ENCODE results near the gene CPTP.

Gene CPTP

DNA sequence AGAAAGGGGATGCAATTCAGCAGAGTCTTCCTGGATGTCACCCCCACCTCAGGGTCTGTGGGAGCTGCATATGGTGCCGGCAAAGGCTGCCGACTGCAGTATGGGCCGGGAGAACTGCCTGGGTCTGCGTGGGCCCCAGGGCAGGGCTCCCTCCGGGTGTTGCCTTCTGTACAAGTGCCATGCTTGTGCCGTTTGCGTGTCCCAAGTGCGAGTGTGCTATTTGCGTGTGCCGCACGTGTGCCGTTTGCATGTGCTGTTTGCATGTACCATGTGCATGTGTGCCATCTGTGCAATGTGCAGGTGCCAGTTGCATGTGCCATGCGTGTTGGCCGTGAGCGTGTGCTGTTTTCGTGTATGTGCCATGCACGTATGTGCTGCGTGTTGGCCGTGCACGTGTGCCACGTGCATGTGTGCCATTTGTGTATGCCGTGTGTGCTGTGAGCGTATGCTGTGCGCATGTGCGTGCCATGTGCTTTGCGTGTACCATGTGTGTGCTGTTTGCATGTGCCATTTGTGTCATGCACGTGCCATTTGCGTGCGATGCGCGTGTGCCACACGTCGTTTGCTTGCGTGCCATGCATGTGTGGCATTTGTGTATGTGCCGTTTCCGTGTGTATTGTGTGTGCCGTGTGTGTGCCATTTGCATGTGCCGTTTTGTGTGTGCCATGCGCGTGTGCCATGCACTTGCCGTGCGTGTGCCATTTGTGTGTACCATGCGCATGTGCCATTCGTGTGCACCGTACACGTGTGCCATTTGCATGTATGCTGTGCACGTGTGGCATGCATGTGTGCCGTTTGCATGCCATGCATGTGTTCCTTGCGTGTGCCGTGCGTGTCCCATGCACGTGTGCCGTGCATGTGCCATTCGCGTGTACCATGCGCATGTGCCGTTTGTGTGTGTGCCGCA is 5.0 kb downstream of the CPTP start:
- Histone ChIP-seq H3K27me3 (ENCODE audit: control insufficient read depth, insufficient read depth, low read length) (no peaks in the 10 kb centered on the region), H3K9me3 (ENCODE audit: control insufficient read depth, insufficient read depth, low read length) (no peaks in the 10 kb centered on the region), H3K36me3 (ENCODE audit: control insufficient read depth, insufficient read depth, low read length) (peaks cover 3% of the 10 kb centered on the region; the same call in 1 of the 2 replicates), H3K4me1 (ENCODE audit: control insufficient read depth, insufficient read depth, low read length) (peaks cover 4% of the 10 kb centered on the region; the same call in 1 of the 2 replicates), H3K4me3 (ENCODE audit: low read length) (no peak overlapping the region), H3K27ac (ENCODE audit: low read length) (no peak overlapping the region)
- no peak for DNase-seq (ENCODE audit: low read depth, low spot score)
- no CpG with 5 or more reads among the region's 58 CpGs for WGBS (ENCODE audit: insufficient coverage, insufficient read length)

DNA sequence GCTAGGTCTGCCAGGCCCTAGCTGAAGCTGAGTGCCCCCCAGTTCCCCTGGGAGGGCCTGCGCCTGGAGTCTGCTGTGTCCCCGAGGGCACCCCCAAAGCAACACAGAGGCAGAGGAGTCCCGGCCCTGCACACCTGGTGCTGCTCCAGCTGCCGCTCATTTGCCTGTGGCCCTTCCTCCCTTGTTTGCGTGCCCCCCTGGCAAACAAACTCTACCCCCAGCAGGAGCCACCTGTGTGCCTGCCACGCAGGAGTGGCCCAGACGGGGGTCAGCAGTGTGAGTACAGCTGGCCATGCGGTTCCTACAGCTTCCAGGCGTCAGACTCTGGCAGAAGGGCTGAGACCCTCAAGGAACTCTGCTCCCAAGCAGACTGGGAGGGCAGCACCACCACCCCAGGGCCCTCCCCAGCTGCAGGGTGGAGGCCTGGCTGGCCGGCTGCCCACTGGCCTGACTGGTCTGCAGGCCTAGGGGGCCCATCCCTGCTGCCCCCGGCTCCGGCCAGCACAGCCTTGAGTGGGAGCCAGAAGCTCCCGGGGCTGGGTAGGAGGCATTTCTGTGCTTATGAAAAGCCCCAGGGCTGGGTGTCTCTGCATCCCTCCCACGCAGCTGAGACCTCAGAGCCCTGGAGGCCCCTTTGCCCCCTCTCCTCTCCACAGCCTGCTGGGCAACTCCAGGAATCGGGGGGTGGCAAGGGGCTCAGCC is 5.9 kb downstream of the CPTP start:
- Histone ChIP-seq H3K36me3 (ENCODE audit: control insufficient read depth, insufficient read depth, low read length) (peaks cover 5% of the 10 kb centered on the region; the same call in 1 of the 2 replicates), H3K27ac (ENCODE audit: low read length) (no peak overlapping the region), H3K27me3 (ENCODE audit: control insufficient read depth, insufficient read depth, low read length) (no peaks in the 10 kb centered on the region), H3K9me3 (ENCODE audit: control insufficient read depth, insufficient read depth, low read length) (no peaks in the 10 kb centered on the region), H3K4me1 (ENCODE audit: control insufficient read depth, insufficient read depth, low read length) (peaks cover 2% of the 10 kb centered on the region; the same call in 1 of the 2 replicates), H3K4me3 (ENCODE audit: low read length) (no peak overlapping the region)
- no peak for DNase-seq (ENCODE audit: low read depth, low spot score)
- WGBS (ENCODE audit: insufficient coverage, insufficient read length), result no CpG with 5 or more reads among the region's 15 CpGs

DNA sequence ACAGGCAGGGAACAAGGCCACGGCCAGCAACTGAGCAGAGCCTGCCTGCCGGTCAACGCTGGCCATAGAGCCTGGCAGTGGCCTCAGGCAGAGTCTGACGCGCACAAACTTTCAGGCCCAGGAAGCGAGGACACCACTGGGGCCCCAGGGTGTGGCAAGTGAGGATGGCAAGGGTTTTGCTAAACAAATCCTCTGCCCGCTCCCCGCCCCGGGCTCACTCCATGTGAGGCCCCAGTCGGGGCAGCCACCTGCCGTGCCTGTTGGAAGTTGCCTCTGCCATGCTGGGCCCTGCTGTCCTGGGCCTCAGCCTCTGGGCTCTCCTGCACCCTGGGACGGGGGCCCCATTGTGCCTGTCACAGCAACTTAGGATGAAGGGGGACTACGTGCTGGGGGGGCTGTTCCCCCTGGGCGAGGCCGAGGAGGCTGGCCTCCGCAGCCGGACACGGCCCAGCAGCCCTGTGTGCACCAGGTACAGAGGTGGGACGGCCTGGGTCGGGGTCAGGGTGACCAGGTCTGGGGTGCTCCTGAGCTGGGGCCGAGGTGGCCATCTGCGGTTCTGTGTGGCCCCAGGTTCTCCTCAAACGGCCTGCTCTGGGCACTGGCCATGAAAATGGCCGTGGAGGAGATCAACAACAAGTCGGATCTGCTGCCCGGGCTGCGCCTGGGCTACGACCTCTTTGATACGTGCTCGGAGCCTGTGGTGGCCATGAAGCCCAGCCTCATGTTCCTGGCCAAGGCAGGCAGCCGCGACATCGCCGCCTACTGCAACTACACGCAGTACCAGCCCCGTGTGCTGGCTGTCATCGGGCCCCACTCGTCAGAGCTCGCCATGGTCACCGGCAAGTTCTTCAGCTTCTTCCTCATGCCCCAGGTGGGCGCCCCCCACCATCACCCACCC is 6.7 kb downstream of the CPTP start, which contains the start of gene TAS1R3:
TAS1R3 (plus strand) TSS at position 213 of the 898 bp plus-strand sequence; CDS start at position 279, 66 bp downstream.
- H3K36me3 ChIP-seq (ENCODE audit: control insufficient read depth, insufficient read depth, low read length), result peaks cover 9% of the 10 kb centered on the region; the same call in 1 of the 2 replicates
- no peak within 1 kb of the TSS for H3K4me3 ChIP-seq (ENCODE audit: low read length)
- no peaks in the 10 kb centered on the region for H3K27me3 ChIP-seq (ENCODE audit: control insufficient read depth, insufficient read depth, low read length)
- H3K4me1 ChIP-seq (ENCODE audit: control insufficient read depth, insufficient read depth, low read length), result peaks cover 2% of the 10 kb centered on the region; the same call in 1 of the 2 replicates
- no peaks in the 10 kb centered on the region for H3K9me3 ChIP-seq (ENCODE audit: control insufficient read depth, insufficient read depth, low read length)
- H3K27ac ChIP-seq (ENCODE audit: low read length), result no peak within 1 kb of the TSS
- no CpG with 5 or more reads among the region's 41 CpGs for WGBS (ENCODE audit: insufficient coverage, insufficient read length)
- no peak for DNase-seq (ENCODE audit: low read depth, low spot score)

DNA sequence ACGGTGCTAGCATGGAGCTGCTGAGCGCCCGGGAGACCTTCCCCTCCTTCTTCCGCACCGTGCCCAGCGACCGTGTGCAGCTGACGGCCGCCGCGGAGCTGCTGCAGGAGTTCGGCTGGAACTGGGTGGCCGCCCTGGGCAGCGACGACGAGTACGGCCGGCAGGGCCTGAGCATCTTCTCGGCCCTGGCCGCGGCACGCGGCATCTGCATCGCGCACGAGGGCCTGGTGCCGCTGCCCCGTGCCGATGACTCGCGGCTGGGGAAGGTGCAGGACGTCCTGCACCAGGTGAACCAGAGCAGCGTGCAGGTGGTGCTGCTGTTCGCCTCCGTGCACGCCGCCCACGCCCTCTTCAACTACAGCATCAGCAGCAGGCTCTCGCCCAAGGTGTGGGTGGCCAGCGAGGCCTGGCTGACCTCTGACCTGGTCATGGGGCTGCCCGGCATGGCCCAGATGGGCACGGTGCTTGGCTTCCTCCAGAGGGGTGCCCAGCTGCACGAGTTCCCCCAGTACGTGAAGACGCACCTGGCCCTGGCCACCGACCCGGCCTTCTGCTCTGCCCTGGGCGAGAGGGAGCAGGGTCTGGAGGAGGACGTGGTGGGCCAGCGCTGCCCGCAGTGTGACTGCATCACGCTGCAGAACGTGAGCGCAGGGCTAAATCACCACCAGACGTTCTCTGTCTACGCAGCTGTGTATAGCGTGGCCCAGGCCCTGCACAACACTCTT is 7.6 kb downstream of the CPTP start:
- Histone ChIP-seq H3K27me3 (ENCODE audit: control insufficient read depth, insufficient read depth, low read length) (no peaks in the 10 kb centered on the region), H3K27ac (ENCODE audit: low read length) (no peak overlapping the region), H3K9me3 (ENCODE audit: control insufficient read depth, insufficient read depth, low read length) (no peaks in the 10 kb centered on the region), H3K4me3 (ENCODE audit: low read length) (no peak overlapping the region), H3K36me3 (ENCODE audit: control insufficient read depth, insufficient read depth, low read length) (peaks cover 9% of the 10 kb centered on the region; the same call in 1 of the 2 replicates), H3K4me1 (ENCODE audit: control insufficient read depth, insufficient read depth, low read length) (peaks cover 2% of the 10 kb centered on the region; the same call in 1 of the 2 replicates)
- WGBS (ENCODE audit: insufficient coverage, insufficient read length), result no CpG with 5 or more reads among the region's 57 CpGs
- no peak for DNase-seq (ENCODE audit: low read depth, low spot score)

DNA sequence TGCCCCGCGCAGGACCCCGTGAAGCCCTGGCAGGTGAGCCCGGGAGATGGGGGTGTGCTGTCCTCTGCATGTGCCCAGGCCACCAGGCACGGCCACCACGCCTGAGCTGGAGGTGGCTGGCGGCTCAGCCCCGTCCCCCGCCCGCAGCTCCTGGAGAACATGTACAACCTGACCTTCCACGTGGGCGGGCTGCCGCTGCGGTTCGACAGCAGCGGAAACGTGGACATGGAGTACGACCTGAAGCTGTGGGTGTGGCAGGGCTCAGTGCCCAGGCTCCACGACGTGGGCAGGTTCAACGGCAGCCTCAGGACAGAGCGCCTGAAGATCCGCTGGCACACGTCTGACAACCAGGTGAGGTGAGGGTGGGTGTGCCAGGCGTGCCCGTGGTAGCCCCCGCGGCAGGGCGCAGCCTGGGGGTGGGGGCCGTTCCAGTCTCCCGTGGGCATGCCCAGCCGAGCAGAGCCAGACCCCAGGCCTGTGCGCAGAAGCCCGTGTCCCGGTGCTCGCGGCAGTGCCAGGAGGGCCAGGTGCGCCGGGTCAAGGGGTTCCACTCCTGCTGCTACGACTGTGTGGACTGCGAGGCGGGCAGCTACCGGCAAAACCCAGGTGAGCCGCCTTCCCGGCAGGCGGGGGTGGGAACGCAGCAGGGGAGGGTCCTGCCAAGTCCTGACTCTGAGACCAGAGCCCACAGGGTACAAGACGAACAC is 8.3 kb downstream of the CPTP start:
- H3K9me3 ChIP-seq (ENCODE audit: control insufficient read depth, insufficient read depth, low read length), result no peaks in the 10 kb centered on the region
- peaks cover 2% of the 10 kb centered on the region; the same call in 1 of the 2 replicates for H3K4me1 ChIP-seq (ENCODE audit: control insufficient read depth, insufficient read depth, low read length)
- H3K27ac ChIP-seq (ENCODE audit: low read length), result no peak overlapping the region
- DNase-seq (ENCODE audit: low read depth, low spot score), result no peak
- no CpG with 5 or more reads among the region's 48 CpGs for WGBS (ENCODE audit: insufficient coverage, insufficient read length)
- H3K4me3 ChIP-seq (ENCODE audit: low read length), result no peak overlapping the region
- peaks cover 6% of the 10 kb centered on the region; the same call in 1 of the 2 replicates for H3K36me3 ChIP-seq (ENCODE audit: control insufficient read depth, insufficient read depth, low read length)
- H3K27me3 ChIP-seq (ENCODE audit: control insufficient read depth, insufficient read depth, low read length), result no peaks in the 10 kb centered on the region

DNA sequence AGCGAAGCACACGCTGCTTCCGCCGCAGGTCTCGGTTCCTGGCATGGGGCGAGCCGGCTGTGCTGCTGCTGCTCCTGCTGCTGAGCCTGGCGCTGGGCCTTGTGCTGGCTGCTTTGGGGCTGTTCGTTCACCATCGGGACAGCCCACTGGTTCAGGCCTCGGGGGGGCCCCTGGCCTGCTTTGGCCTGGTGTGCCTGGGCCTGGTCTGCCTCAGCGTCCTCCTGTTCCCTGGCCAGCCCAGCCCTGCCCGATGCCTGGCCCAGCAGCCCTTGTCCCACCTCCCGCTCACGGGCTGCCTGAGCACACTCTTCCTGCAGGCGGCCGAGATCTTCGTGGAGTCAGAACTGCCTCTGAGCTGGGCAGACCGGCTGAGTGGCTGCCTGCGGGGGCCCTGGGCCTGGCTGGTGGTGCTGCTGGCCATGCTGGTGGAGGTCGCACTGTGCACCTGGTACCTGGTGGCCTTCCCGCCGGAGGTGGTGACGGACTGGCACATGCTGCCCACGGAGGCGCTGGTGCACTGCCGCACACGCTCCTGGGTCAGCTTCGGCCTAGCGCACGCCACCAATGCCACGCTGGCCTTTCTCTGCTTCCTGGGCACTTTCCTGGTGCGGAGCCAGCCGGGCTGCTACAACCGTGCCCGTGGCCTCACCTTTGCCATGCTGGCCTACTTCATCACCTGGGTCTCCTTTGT is 9.1 kb downstream of the CPTP start:
- no peak for DNase-seq (ENCODE audit: low read depth, low spot score)
- Histone ChIP-seq H3K9me3 (ENCODE audit: control insufficient read depth, insufficient read depth, low read length) (no peaks in the 10 kb centered on the region), H3K4me1 (ENCODE audit: control insufficient read depth, insufficient read depth, low read length) (peaks cover 2% of the 10 kb centered on the region; the same call in 1 of the 2 replicates), H3K27me3 (ENCODE audit: control insufficient read depth, insufficient read depth, low read length) (no peaks in the 10 kb centered on the region), H3K27ac (ENCODE audit: low read length) (no peak overlapping the region), H3K36me3 (ENCODE audit: control insufficient read depth, insufficient read depth, low read length) (peaks cover 6% of the 10 kb centered on the region; the same call in 1 of the 2 replicates), H3K4me3 (ENCODE audit: low read length) (no peak overlapping the region)
- WGBS (ENCODE audit: insufficient coverage, insufficient read length), result no CpG with 5 or more reads among the region's 36 CpGs

DNA sequence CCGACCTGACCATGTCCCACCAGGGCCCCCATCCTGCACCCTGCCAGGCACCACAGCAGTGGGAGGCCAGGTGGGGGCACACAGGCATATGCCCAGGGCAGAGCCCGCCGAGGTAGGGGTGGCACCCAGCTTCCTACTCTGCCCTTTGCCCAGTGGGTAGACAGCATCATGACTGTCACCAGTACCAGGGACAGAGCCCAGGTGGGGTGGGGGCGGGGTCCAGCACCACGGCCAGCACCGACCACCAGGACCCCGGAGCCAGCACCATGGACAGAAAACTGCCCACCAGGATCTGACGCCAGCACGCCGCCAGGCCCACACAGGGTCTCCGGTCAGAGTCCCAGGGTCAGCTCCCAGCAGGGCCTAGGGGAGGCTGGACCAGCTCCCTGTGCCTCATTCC is 10.2 kb downstream of the CPTP start:
- Histone ChIP-seq H3K9me3 (ENCODE audit: control insufficient read depth, insufficient read depth, low read length) (no peaks in the 10 kb centered on the region), H3K27me3 (ENCODE audit: control insufficient read depth, insufficient read depth, low read length) (no peaks in the 10 kb centered on the region), H3K36me3 (ENCODE audit: control insufficient read depth, insufficient read depth, low read length) (peaks cover 11% of the 10 kb centered on the region; the same call in 1 of the 2 replicates), H3K4me3 (ENCODE audit: low read length) (no peak overlapping the region), H3K4me1 (ENCODE audit: control insufficient read depth, insufficient read depth, low read length) (no peaks in the 10 kb centered on the region), H3K27ac (ENCODE audit: low read length) (no peak overlapping the region)
- no peak for DNase-seq (ENCODE audit: low read depth, low spot score)
- WGBS (ENCODE audit: insufficient coverage, insufficient read length), result no CpG with 5 or more reads among the region's 11 CpGs

DNA sequence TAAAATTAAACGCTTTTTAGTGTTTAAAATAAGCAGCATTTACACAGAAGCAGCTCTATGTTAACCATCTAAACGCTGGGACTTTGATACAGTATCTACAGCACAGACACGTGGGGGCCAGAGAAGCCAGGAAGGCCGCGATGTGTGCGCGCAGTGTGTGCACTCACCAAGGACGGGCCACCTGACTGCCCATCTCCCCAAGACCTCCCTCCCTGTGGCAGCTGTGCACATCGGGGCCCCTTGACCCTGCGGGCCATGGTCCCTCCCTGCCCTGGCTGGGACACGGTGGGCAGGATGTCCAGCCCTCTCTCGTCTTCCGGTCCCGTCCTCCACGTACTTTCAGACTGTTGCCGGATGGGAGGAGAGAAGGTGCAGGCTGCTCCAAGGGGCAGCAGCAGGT is 10.7 kb downstream of the CPTP start:
- Histone ChIP-seq H3K27ac (ENCODE audit: low read length) (no peak overlapping the region), H3K36me3 (ENCODE audit: control insufficient read depth, insufficient read depth, low read length) (peaks cover 15% of the 10 kb centered on the region; the same call in 1 of the 2 replicates), H3K4me1 (ENCODE audit: control insufficient read depth, insufficient read depth, low read length) (no peaks in the 10 kb centered on the region), H3K4me3 (ENCODE audit: low read length) (no peak overlapping the region), H3K9me3 (ENCODE audit: control insufficient read depth, insufficient read depth, low read length) (no peaks in the 10 kb centered on the region), H3K27me3 (ENCODE audit: control insufficient read depth, insufficient read depth, low read length) (no peaks in the 10 kb centered on the region)
- no peak for DNase-seq (ENCODE audit: low read depth, low spot score)
- no CpG with 5 or more reads among the region's 16 CpGs for WGBS (ENCODE audit: insufficient coverage, insufficient read length)

All from iPS DF 6.9 (cell line).